HepG2 (cell line): ENCODE results near the gene KRABD2.

Experiments
- AHR ChIP-seq: IDR thresholded peaks from 2 replicates; pipeline ENCODE4 v1.6.1; 2018; ENCODE audit warnings: missing genetic modification reagents, missing compliant biosample characterization
- BHLHE40 ChIP-seq: IDR thresholded peaks from 2 replicates; pipeline ENCODE4 v1.6.1; 2011; ENCODE audit warnings: low read length, improper control_type of control experiment
- CBFB ChIP-seq: sonication (generic); formaldehyde crosslinking; IDR thresholded peaks from 2 replicates; pipeline ENCODE4 v1.4.0; 2020; ENCODE audit warnings: missing genetic modification reagents
- EED ChIP-seq: sonication (generic); formaldehyde crosslinking; IDR thresholded peaks from 2 replicates; pipeline ENCODE4 v1.5.0; 2020; ENCODE audit warnings: mild to moderate bottlenecking, missing genetic modification reagents
- GTF2F1 ChIP-seq: fragments of 150-350 bp; IDR thresholded peaks from 2 replicates; pipeline ENCODE4 v1.6.1; 2014; ENCODE audit warnings: low read length
- HIVEP1 ChIP-seq: sonication (generic); formaldehyde crosslinking; IDR thresholded peaks from 2 replicates; pipeline ENCODE4 v1.4.0; 2020; ENCODE audit warnings: mild to moderate bottlenecking, missing genetic modification reagents
- HMG20B ChIP-seq: conservative IDR thresholded peaks from 2 replicates; pipeline ENCODE4 v1.6.1; 2016; ENCODE audit warnings: missing genetic modification reagents, missing compliant biosample characterization
- KDM5B ChIP-seq: sonication (generic); formaldehyde crosslinking; IDR thresholded peaks from 2 replicates; pipeline ENCODE4 v1.4.0; 2020; ENCODE audit warnings: missing genetic modification reagents, mild to moderate bottlenecking, borderline replicate concordance
- NFE2 ChIP-seq: sonication (generic); formaldehyde crosslinking; IDR thresholded peaks from 2 replicates; pipeline ENCODE4 v1.4.0; 2020; ENCODE audit warnings: missing genetic modification reagents
- NPAS2 ChIP-seq: sonication (generic); formaldehyde crosslinking; IDR thresholded peaks from 2 replicates; pipeline ENCODE4 v1.8.0; 2022; ENCODE audit warnings: mild to moderate bottlenecking, missing genetic modification reagents, borderline replicate concordance
- PHF8 ChIP-seq: sonication (generic); formaldehyde crosslinking; IDR thresholded peaks from 2 replicates; pipeline ENCODE4 v1.5.0; 2020; ENCODE audit warnings: missing genetic modification reagents
- RBM22 ChIP-seq: fragments of 200-400 bp; formaldehyde crosslinking; optimal IDR thresholded peaks from 2 replicates; pipeline ENCODE3; 2017; ENCODE audit warnings: mild to moderate bottlenecking, low read length, moderate library complexity
- REL ChIP-seq: sonication (generic); formaldehyde crosslinking; conservative IDR thresholded peaks from 2 replicates; pipeline ENCODE4 v1.8.0; 2022; ENCODE audit warnings: mild to moderate bottlenecking, missing genetic modification reagents, moderate library complexity
- SAFB2 ChIP-seq: sonication (generic); formaldehyde crosslinking; IDR thresholded peaks from 2 replicates; pipeline ENCODE4 v1.5.1; 2020; ENCODE audit warnings: missing genetic modification reagents, low read depth, mild to moderate bottlenecking, borderline replicate concordance
- ZBTB1 ChIP-seq: sonication (generic); formaldehyde crosslinking; IDR thresholded peaks from 2 replicates; pipeline ENCODE4 v1.4.0; 2020; ENCODE audit warnings: missing genetic modification reagents, borderline replicate concordance
- ZMYM2 ChIP-seq: sonication (generic); formaldehyde crosslinking; IDR thresholded peaks from 2 replicates; pipeline ENCODE4 v1.8.0; 2022; ENCODE audit warnings: mild to moderate bottlenecking, missing genetic modification reagents
- ZNF296 ChIP-seq: sonication (generic); formaldehyde crosslinking; conservative IDR thresholded peaks from 2 replicates; pipeline ENCODE4 v1.5.0; 2020; ENCODE audit warnings: mild to moderate bottlenecking, missing genetic modification reagents
- ZNF556 ChIP-seq: sonication (generic); formaldehyde crosslinking; IDR thresholded peaks from 2 replicates; pipeline ENCODE4 v1.4.0; 2020; ENCODE audit warnings: mild to moderate bottlenecking, missing genetic modification reagents, borderline replicate concordance
- ZNF772 ChIP-seq: sonication (generic); formaldehyde crosslinking; IDR thresholded peaks from 2 replicates; pipeline ENCODE4 v1.5.0; 2020; ENCODE audit warnings: mild to moderate bottlenecking, missing genetic modification reagents
- TF ChIP-seq, protein P1 (sequence below): sonication (generic); formaldehyde crosslinking; IDR thresholded peaks from 2 replicates; pipeline ENCODE4 v1.4.0; 2020; ENCODE audit warnings: mild to moderate bottlenecking, missing genetic modification reagents, borderline replicate concordance
- TF ChIP-seq, protein P2 (sequence below): sonication (generic); formaldehyde crosslinking; IDR thresholded peaks from 2 replicates; pipeline ENCODE4 v1.5.1; 2020; ENCODE audit warnings: mild to moderate bottlenecking, missing genetic modification reagents, borderline replicate concordance
- TF ChIP-seq, protein P3 (sequence below): fragments of 450-650 bp; IDR thresholded peaks from 2 replicates; pipeline ENCODE4 v1.6.1; 2017

KRABD2 gene

DNA sequence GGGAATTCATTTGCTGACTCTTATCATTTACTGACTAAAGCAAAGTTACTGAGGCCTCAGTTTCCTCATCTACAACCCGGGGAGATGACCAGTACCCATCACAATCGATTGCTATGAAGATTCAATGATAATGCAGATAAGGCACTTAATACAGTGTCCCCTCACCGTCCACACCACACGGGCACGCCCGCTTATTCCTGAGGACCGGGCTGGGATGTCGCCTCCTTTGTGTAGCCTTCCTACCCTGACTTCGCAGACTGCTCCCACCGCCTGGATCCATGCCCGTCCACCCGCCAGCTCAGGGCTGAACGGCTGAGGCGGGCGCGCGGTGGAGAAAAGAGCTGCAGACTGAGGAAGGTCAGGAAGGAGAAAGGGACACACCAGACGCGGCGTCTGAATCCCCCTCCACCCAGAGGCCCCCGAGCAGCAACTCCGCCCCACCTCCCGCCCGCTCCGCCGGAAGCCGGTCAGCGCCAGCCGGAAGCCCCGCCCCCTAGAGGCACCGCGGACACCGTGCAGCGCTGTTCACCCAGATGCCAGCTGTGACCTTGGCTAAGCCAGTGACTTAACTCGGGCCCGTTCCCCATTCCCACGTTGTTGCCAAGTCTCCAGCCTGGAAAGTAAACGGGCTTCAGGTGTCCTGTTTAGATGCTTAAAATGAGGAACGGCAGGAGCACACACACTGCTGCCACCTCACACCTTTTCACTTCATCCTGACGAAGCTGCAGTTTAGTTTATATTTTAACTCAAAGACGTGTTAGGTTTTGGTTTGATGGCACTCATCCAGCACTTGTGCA, at the start of gene KRABD2 (continued):
- TF ChIP-seq, protein P1, sequence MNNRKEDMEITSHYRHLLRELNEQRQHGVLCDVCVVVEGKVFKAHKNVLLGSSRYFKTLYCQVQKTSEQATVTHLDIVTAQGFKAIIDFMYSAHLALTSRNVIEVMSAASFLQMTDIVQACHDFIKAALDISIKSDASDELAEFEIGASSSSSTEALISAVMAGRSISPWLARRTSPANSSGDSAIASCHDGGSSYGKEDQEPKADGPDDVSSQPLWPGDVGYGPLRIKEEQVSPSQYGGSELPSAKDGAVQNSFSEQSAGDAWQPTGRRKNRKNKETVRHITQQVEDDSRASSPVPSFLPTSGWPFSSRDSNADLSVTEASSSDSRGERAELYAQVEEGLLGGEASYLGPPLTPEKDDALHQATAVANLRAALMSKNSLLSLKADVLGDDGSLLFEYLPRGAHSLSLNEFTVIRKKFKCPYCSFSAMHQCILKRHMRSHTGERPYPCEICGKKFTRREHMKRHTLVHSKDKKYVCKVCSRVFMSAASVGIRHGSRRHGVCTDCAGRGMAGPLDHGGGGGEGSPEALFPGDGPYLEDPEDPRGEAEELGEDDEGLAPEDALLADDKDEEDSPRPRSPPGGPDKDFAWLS (CRISPR knock-in tag): no peak
- TF ChIP-seq NPAS2 (CRISPR knock-in tag): no peak
- TF ChIP-seq BHLHE40: no peak
- no peak for TF ChIP-seq REL (CRISPR knock-in tag)
- 0 out of 2 replicates have a peak, but pooled peaks have one; percentile 26 for TF ChIP-seq SAFB2 (CRISPR knock-in tag)
- TF ChIP-seq ZNF296 (CRISPR knock-in tag): 0 out of 2 replicates have a peak, but pooled peaks have one; percentile 70
- no peak for TF ChIP-seq NFE2 (CRISPR knock-in tag)
- TF ChIP-seq ZBTB1 (CRISPR knock-in tag): no peak
- TF ChIP-seq, protein P2, sequence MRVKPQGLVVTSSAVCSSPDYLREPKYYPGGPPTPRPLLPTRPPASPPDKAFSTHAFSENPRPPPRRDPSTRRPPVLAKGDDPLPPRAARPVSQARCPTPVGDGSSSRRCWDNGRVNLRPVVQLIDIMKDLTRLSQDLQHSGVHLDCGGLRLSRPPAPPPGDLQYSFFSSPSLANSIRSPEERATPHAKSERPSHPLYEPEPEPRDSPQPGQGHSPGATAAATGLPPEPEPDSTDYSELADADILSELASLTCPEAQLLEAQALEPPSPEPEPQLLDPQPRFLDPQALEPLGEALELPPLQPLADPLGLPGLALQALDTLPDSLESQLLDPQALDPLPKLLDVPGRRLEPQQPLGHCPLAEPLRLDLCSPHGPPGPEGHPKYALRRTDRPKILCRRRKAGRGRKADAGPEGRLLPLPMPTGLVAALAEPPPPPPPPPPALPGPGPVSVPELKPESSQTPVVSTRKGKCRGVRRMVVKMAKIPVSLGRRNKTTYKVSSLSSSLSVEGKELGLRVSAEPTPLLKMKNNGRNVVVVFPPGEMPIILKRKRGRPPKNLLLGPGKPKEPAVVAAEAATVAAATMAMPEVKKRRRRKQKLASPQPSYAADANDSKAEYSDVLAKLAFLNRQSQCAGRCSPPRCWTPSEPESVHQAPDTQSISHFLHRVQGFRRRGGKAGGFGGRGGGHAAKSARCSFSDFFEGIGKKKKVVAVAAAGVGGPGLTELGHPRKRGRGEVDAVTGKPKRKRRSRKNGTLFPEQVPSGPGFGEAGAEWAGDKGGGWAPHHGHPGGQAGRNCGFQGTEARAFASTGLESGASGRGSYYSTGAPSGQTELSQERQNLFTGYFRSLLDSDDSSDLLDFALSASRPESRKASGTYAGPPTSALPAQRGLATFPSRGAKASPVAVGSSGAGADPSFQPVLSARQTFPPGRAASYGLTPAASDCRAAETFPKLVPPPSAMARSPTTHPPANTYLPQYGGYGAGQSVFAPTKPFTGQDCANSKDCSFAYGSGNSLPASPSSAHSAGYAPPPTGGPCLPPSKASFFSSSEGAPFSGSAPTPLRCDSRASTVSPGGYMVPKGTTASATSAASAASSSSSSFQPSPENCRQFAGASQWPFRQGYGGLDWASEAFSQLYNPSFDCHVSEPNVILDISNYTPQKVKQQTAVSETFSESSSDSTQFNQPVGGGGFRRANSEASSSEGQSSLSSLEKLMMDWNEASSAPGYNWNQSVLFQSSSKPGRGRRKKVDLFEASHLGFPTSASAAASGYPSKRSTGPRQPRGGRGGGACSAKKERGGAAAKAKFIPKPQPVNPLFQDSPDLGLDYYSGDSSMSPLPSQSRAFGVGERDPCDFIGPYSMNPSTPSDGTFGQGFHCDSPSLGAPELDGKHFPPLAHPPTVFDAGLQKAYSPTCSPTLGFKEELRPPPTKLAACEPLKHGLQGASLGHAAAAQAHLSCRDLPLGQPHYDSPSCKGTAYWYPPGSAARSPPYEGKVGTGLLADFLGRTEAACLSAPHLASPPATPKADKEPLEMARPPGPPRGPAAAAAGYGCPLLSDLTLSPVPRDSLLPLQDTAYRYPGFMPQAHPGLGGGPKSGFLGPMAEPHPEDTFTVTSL (CRISPR knock-in tag): no peak
- no peak for TF ChIP-seq GTF2F1
- no peak for TF ChIP-seq EED
- TF ChIP-seq, protein P3, sequence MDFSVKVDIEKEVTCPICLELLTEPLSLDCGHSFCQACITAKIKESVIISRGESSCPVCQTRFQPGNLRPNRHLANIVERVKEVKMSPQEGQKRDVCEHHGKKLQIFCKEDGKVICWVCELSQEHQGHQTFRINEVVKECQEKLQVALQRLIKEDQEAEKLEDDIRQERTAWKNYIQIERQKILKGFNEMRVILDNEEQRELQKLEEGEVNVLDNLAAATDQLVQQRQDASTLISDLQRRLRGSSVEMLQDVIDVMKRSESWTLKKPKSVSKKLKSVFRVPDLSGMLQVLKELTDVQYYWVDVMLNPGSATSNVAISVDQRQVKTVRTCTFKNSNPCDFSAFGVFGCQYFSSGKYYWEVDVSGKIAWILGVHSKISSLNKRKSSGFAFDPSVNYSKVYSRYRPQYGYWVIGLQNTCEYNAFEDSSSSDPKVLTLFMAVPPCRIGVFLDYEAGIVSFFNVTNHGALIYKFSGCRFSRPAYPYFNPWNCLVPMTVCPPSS: no peak
- peak; percentile 50; the same call in 1 of the 2 replicates for TF ChIP-seq CBFB (CRISPR knock-in tag)
- TF ChIP-seq RBM22: peak; percentile 99
- TF ChIP-seq AHR (CRISPR knock-in tag): 0 out of 2 replicates have a peak, but pooled peaks have one; percentile 28
- TF ChIP-seq ZNF772 (CRISPR knock-in tag): no peak
- TF ChIP-seq HIVEP1 (CRISPR knock-in tag): peak; percentile 61; the same call in 1 of the 2 replicates
- TF ChIP-seq PHF8: peak; percentile 85
- no peak for TF ChIP-seq HMG20B (CRISPR knock-in tag)
- peak; percentile 60; the same call in 1 of the 2 replicates for TF ChIP-seq KDM5B (CRISPR knock-in tag)
- TF ChIP-seq ZMYM2 (CRISPR knock-in tag): no peak
- TF ChIP-seq ZNF556 (CRISPR knock-in tag): no peak; the same call in 1 of the 2 replicates
